ENCODE data around the gene SPATS2.
A peak's percentile ranks its signal among the peaks of the same experiment; 100 is the strongest.

SPATS2 gene

DNA sequence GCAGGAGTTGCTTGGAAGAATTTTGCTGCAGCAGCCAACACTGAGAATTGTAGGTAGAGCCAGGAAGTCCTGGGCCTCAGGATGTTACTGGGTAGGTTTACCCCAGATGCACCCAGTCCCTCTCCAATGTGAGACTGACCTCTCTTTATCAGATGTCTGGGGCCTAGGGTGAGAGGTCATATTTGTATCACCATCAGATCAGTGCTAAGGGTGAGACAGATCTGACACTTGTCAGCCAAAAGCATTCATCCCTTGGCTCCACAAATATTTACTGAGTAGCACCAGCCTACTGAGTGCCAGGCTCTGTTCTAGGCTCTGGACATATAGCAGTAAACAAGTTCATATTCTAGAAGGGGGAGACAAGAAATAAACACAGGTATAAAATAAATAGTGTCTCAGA is 39.9 kb upstream of the SPATS2 start:
- no peak overlapping the region for H3K4me3 ChIP-seq (ENCODE audit: insufficient read length, low read depth)
- no peaks in the 10 kb centered on the region for H3K9me3 ChIP-seq (ENCODE audit: insufficient read depth, low read length)
- no peak for DNase-seq (ENCODE audit: low read depth, low spot score)
- TF ChIP-seq ZNF274 (IDR thresholded peaks at IDR 0.05; ENCODE audit: low read depth, low read length), result no peak
- TF ChIP-seq YY1 (IDR thresholded peaks at IDR 0.05; ENCODE audit: insufficient read depth, insufficient read length), result no peak
- TF ChIP-seq SUZ12 (IDR thresholded peaks at IDR 0.05; ENCODE audit: extremely low read depth, insufficient read depth, insufficient read length), result no peak
- H3K9ac ChIP-seq (ENCODE audit: insufficient read length, low read depth), result no peak overlapping the region
- peaks cover 11% of the 10 kb centered on the region for H3K4me1 ChIP-seq (ENCODE audit: insufficient read depth, insufficient read length)
- no peaks in the 10 kb centered on the region for H3K27me3 ChIP-seq (ENCODE audit: insufficient read depth, insufficient read length)
- peaks cover 72% of the 10 kb centered on the region for H3K36me3 ChIP-seq (ENCODE audit: insufficient read depth, insufficient read length, low read length)

DNA sequence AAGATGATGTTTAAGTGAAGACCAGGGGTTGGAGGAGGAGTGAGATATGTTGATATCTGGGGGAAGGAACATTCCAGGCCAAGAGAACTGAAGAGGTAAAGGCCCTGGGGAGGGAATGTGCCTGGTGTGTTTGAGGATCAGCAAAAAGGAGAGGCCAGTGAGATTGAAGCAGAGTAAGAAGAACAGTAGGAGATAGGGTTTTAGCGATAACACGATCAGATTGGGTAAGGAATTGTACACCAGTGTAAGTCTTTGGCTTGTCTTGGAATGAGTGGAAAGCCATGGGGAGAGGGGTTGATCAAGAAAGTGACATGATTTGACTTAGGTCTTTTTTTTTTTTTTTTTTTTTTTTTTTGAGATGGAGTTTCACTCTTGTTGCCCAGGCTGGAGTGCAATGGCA is 39.4 kb upstream of the SPATS2 start:
- Histone ChIP-seq H3K36me3 (ENCODE audit: insufficient read depth, insufficient read length, low read length) (peaks cover 75% of the 10 kb centered on the region), H3K4me3 (ENCODE audit: insufficient read length, low read depth) (no peak overlapping the region), H3K9me3 (ENCODE audit: insufficient read depth, low read length) (no peaks in the 10 kb centered on the region)

GRCh38 chr12:49328816-49329215 is 38.4 kb upstream of the SPATS2 start:
- Histone ChIP-seq H3K9me3 (ENCODE audit: insufficient read depth, low read length) (no peaks in the 10 kb centered on the region), H3K36me3 (ENCODE audit: insufficient read depth, insufficient read length, low read length) (peaks cover 73% of the 10 kb centered on the region), H3K27me3 (ENCODE audit: insufficient read depth, insufficient read length) (no peaks in the 10 kb centered on the region), H3K9ac (ENCODE audit: insufficient read length, low read depth) (no peak overlapping the region), H3K4me3 (ENCODE audit: insufficient read length, low read depth) (no peak overlapping the region), H3K4me1 (ENCODE audit: insufficient read depth, insufficient read length) (peaks cover 11% of the 10 kb centered on the region)
- no peak for DNase-seq (ENCODE audit: low read depth, low spot score)
- TF ChIP-seq SUZ12 (IDR thresholded peaks at IDR 0.05; ENCODE audit: extremely low read depth, insufficient read depth, insufficient read length), result no peak
- no peak for TF ChIP-seq YY1 (IDR thresholded peaks at IDR 0.05; ENCODE audit: insufficient read depth, insufficient read length)
- no peak for TF ChIP-seq ZNF274 (IDR thresholded peaks at IDR 0.05; ENCODE audit: low read depth, low read length)

More for the DNA sequence above, 39.4 kb upstream of the SPATS2 start:
- TF ChIP-seq YY1 (IDR thresholded peaks at IDR 0.05; ENCODE audit: insufficient read depth, insufficient read length), result no peak
- no peak for TF ChIP-seq SUZ12 (IDR thresholded peaks at IDR 0.05; ENCODE audit: extremely low read depth, insufficient read depth, insufficient read length)
- no peak for TF ChIP-seq ZNF274 (IDR thresholded peaks at IDR 0.05; ENCODE audit: low read depth, low read length)
- Histone ChIP-seq H3K9ac (ENCODE audit: insufficient read length, low read depth) (no peak overlapping the region), H3K27me3 (ENCODE audit: insufficient read depth, insufficient read length) (no peaks in the 10 kb centered on the region), H3K4me1 (ENCODE audit: insufficient read depth, insufficient read length) (peaks cover 11% of the 10 kb centered on the region)
- no peak for DNase-seq (ENCODE audit: low read depth, low spot score)

- TF ChIP-seq SUZ12 (IDR thresholded peaks at IDR 0.05; ENCODE audit: extremely low read depth, insufficient read depth, insufficient read length) (no peak), YY1 (IDR thresholded peaks at IDR 0.05; ENCODE audit: insufficient read depth, insufficient read length) (no peak), ZNF274 (IDR thresholded peaks at IDR 0.05; ENCODE audit: low read depth, low read length) (no peak)
- DNase-seq (ENCODE audit: low read depth, low spot score), result no peak
- H3K27me3 ChIP-seq (ENCODE audit: insufficient read depth, insufficient read length), result no peaks in the 10 kb centered on the region
- H3K9ac ChIP-seq (ENCODE audit: insufficient read length, low read depth), result no peak overlapping the region
- H3K4me3 ChIP-seq (ENCODE audit: insufficient read length, low read depth), result no peak overlapping the region
- H3K9me3 ChIP-seq (ENCODE audit: insufficient read depth, low read length), result no peaks in the 10 kb centered on the region
- peaks cover 17% of the 10 kb centered on the region for H3K4me1 ChIP-seq (ENCODE audit: insufficient read depth, insufficient read length)
- peaks cover 61% of the 10 kb centered on the region for H3K36me3 ChIP-seq (ENCODE audit: insufficient read depth, insufficient read length, low read length)
Measured at GRCh38 chr12:49330032-49330619, 37.1 kb upstream of the SPATS2 start.

- TF ChIP-seq ZNF274 (IDR thresholded peaks at IDR 0.05; ENCODE audit: low read depth, low read length) (no peak), YY1 (IDR thresholded peaks at IDR 0.05; ENCODE audit: insufficient read depth, insufficient read length) (no peak), SUZ12 (IDR thresholded peaks at IDR 0.05; ENCODE audit: extremely low read depth, insufficient read depth, insufficient read length) (no peak)
- Histone ChIP-seq H3K4me1 (ENCODE audit: insufficient read depth, insufficient read length) (peaks cover 20% of the 10 kb centered on the region), H3K27me3 (ENCODE audit: insufficient read depth, insufficient read length) (peaks cover 4% of the 10 kb centered on the region), H3K9me3 (ENCODE audit: insufficient read depth, low read length) (no peaks in the 10 kb centered on the region), H3K4me3 (ENCODE audit: insufficient read length, low read depth) (no peak overlapping the region), H3K9ac (ENCODE audit: insufficient read length, low read depth) (peak overlapping the region; percentile 17), H3K36me3 (ENCODE audit: insufficient read depth, insufficient read length, low read length) (peaks cover 54% of the 10 kb centered on the region)
- DNase-seq (ENCODE audit: low read depth, low spot score), result no peak
Measured at GRCh38 chr12:49330631-49331379, 36.5 kb upstream of the SPATS2 start.

GRCh38 chr12:49331380-49332222 is 35.7 kb upstream of the SPATS2 start:
- no peak overlapping the region for H3K4me3 ChIP-seq (ENCODE audit: insufficient read length, low read depth)
- peaks cover 46% of the 10 kb centered on the region for H3K36me3 ChIP-seq (ENCODE audit: insufficient read depth, insufficient read length, low read length)
- H3K4me1 ChIP-seq (ENCODE audit: insufficient read depth, insufficient read length), result peaks cover 27% of the 10 kb centered on the region
- DNase-seq (ENCODE audit: low read depth, low spot score), result no peak
- no peaks in the 10 kb centered on the region for H3K9me3 ChIP-seq (ENCODE audit: insufficient read depth, low read length)
- peaks cover 12% of the 10 kb centered on the region for H3K27me3 ChIP-seq (ENCODE audit: insufficient read depth, insufficient read length)
- TF ChIP-seq YY1 (IDR thresholded peaks at IDR 0.05; ENCODE audit: insufficient read depth, insufficient read length) (no peak), SUZ12 (IDR thresholded peaks at IDR 0.05; ENCODE audit: extremely low read depth, insufficient read depth, insufficient read length) (no peak), ZNF274 (IDR thresholded peaks at IDR 0.05; ENCODE audit: low read depth, low read length) (no peak)
- H3K9ac ChIP-seq (ENCODE audit: insufficient read length, low read depth), result peak overlapping the region; percentile 21
